K562 (cell line): ENCODE data around the gene MPND. TPM values are rescaled to one million over a fixed set of nuclear protein-coding genes. Genes with fewer than 3 reads are reported as not detected.

Source experiments
- ATAC-seq: fragments of 200-7000 bp; cut with Tn5 transposase; 3 replicates; pipeline ENCODE4 v1.9.1; 2020; ENCODE audit warnings: moderate library complexity
- BruUV-seq: library from RNA; stranded (reverse); fragments of 400-500 nt; replicated peaks from 2 replicates; lab custom pipeline; 2021; lab: Mats Ljungman, UMichigan
- CTCF ChIA-PET: fragments of 300-600 bp; formaldehyde crosslinking; extraction: SDS; loops from one replicate; lab custom pipeline; 2021; ENCODE audit warnings: low intra/inter-chr PET ratio; lab: Yijun Ruan, JAX
- POLR2A ChIA-PET: fragments of 300-600, 350-650 bp; sonication (Branson Sonifier 250); formaldehyde crosslinking; extraction: SDS; loops from one replicate; lab custom pipeline; 2021; ENCODE audit warnings: antibody characterized with exemption, inconsistent platforms; lab: Yijun Ruan, JAX
- DNase-seq, 4 experiments: peaks; one replicate each; pipeline versions ENCODE4 v3.0.0 to v3.0.0-alpha.2; 2011 to 2018; ENCODE audit warnings: low spot score in 3 of 4, mixed read lengths in 3 of 4; ENCODE audit errors: extremely low read depth in 1 of 4
- FAIRE-seq: peaks from 2 replicates; lab custom pipeline; 2011; peaks lifted over from hg19 to GRCh38; lab: Jason Lieb, UNC
- H2AFZ ChIP-seq: 2 replicates; pipeline ENCODE4 v1.6.0; 2011; ENCODE audit warnings: low read depth, low read length, control low read depth, inconsistent platforms
- H3K27ac ChIP-seq: fragments of 200-600 bp; 3 replicates; pipeline ENCODE4 v1.8.0; 2011; ENCODE audit warnings: low read depth, mild to moderate bottlenecking, control low read depth, inconsistent platforms, low read length, moderate library complexity, mixed read lengths; ENCODE audit errors: extremely low read depth
- H3K27me3 ChIP-seq, 2 experiments: fragments of 300-600 bp in 1 of 2; 2 replicates in 1 of 2; 3 replicates in 1 of 2; pipeline versions ENCODE4 v1.6.0 to v1.8.0; 2011; ENCODE audit warnings: inconsistent platforms in 2 of 2, low read length in 2 of 2, mild to moderate bottlenecking in 1 of 2, mixed read lengths in 1 of 2, moderate library complexity in 1 of 2; ENCODE audit not compliant: control insufficient read depth in 2 of 2, insufficient read depth in 2 of 2
- H3K36me3 ChIP-seq: fragments of 300-600 bp; 3 replicates; pipeline ENCODE4 v1.8.0; 2011; ENCODE audit warnings: mild to moderate bottlenecking, low read length, inconsistent platforms; ENCODE audit not compliant: control insufficient read depth, insufficient read depth
- H3K4me1 ChIP-seq, 2 experiments: fragments of 200-600 bp in 1 of 2; replicated peaks in 1 of 2; 2 replicates in 1 of 2; 3 replicates in 1 of 2; pipeline versions ENCODE4 v1.5.1 to v1.8.0; 2011; ENCODE audit warnings: inconsistent platforms in 2 of 2, low read length in 2 of 2, mild to moderate bottlenecking in 1 of 2, mixed read lengths in 1 of 2, moderate library complexity in 1 of 2; ENCODE audit not compliant: control insufficient read depth in 2 of 2, insufficient read depth in 2 of 2
- H3K4me2 ChIP-seq: 2 replicates; pipeline ENCODE4 v1.6.1; 2011; ENCODE audit warnings: low read length, control low read depth, inconsistent platforms, mixed read lengths; ENCODE audit not compliant: insufficient read depth
- H3K4me3 ChIP-seq: fragments of 200-600 bp; sonication (generic), shearing (Covaris generic); 2 replicates; pipeline ENCODE4 v1.5.1; 2016; ENCODE audit warnings: control low read depth, inconsistent platforms
- H3K79me2 ChIP-seq: fragments of 200-600 bp; 3 replicates; pipeline ENCODE4 v1.8.0; 2011; ENCODE audit warnings: low read length, inconsistent platforms; ENCODE audit not compliant: control insufficient read depth, insufficient read depth
- H3K9ac ChIP-seq, 2 experiments: 2 replicates each; pipeline versions ENCODE4 v1.6.0 to v1.6.1; 2011; ENCODE audit warnings: low read depth in 2 of 2, low read length in 2 of 2, control low read depth in 1 of 2, inconsistent platforms in 1 of 2, mild to moderate bottlenecking in 1 of 2, mixed read lengths in 1 of 2; ENCODE audit not compliant: insufficient read depth in 1 of 2
- H3K9me1 ChIP-seq: one replicate; pipeline ENCODE4 v1.6.0; 2011; ENCODE audit warnings: inconsistent platforms, mild to moderate bottlenecking, low read length, moderate library complexity; ENCODE audit not compliant: control insufficient read depth, insufficient read depth
- H3K9me3 ChIP-seq: replicated peaks from 2 replicates; pipeline ENCODE4 v1.5.1; 2011; ENCODE audit warnings: low read depth, low read length, inconsistent platforms; ENCODE audit not compliant: control insufficient read depth, insufficient read depth
- H4K20me1 ChIP-seq: replicated peaks from 2 replicates; pipeline ENCODE4 v1.6.1; 2011; ENCODE audit warnings: low read length, inconsistent platforms, mixed read lengths; ENCODE audit not compliant: control insufficient read depth, insufficient read depth
- C11orf30 ChIP-seq: fragments of 450-650 bp; IDR thresholded peaks from 2 replicates; pipeline ENCODE4 v1.6.1; 2016; ENCODE audit warnings: low read depth, mild to moderate bottlenecking
- CC2D1A ChIP-seq: fragments of 450-650 bp; IDR thresholded peaks from 2 replicates; pipeline ENCODE4 v1.6.1; 2017; ENCODE audit warnings: mild to moderate bottlenecking
- EGR1 ChIP-seq: fragments of 450-650 bp; conservative IDR thresholded peaks from 2 replicates; pipeline ENCODE4 v1.6.1; 2017; ENCODE audit warnings: mild to moderate bottlenecking
- HDAC3 ChIP-seq: fragments of 450-650 bp; IDR thresholded peaks from 2 replicates; pipeline ENCODE4 v1.6.1; 2018; ENCODE audit warnings: borderline replicate concordance, mild to moderate bottlenecking, moderate library complexity; ENCODE audit not compliant: partially characterized antibody
- HLTF ChIP-seq: fragments of 450-650 bp; IDR thresholded peaks from 2 replicates; pipeline ENCODE4 v1.6.1; 2016
- MIER1 ChIP-seq: fragments of 450-650 bp; IDR thresholded peaks from 2 replicates; pipeline ENCODE4 v1.6.1; 2016; ENCODE audit warnings: antibody characterized with exemption, mild to moderate bottlenecking, low read depth
- NR2F6 ChIP-seq: fragments of 450-650 bp; formaldehyde crosslinking; IDR thresholded peaks from 2 replicates; pipeline ENCODE4 v1.4.0; 2020; ENCODE audit warnings: mild to moderate bottlenecking
- PHF8 ChIP-seq: fragments of 200-600 bp; sonication (generic); IDR thresholded peaks from 2 replicates; pipeline ENCODE4 v1.6.1; 2012; ENCODE audit warnings: mixed run types, mild to moderate bottlenecking, inconsistent platforms, low read length, moderate library complexity, borderline replicate concordance
- POLR2B ChIP-seq: fragments of 450-650 bp; IDR thresholded peaks from 2 replicates; pipeline ENCODE4 v1.6.1; 2018; ENCODE audit warnings: low read depth; ENCODE audit not compliant: partially characterized antibody
- SP2 ChIP-seq: IDR thresholded peaks from 2 replicates; pipeline ENCODE4 v1.6.1; 2011; ENCODE audit warnings: mild to moderate bottlenecking, low read depth, low read length, moderate library complexity; ENCODE audit not compliant: poor library complexity, severe bottlenecking; ENCODE audit errors: extremely low read depth
- SUPT5H ChIP-seq: fragments of 450-650 bp; IDR thresholded peaks from 2 replicates; pipeline ENCODE4 v1.6.1; 2016
- XRCC4 ChIP-seq: IDR thresholded peaks from one replicate; pipeline ENCODE4 v1.6.1; 2011; ENCODE audit not compliant: insufficient read depth, insufficient read length; ENCODE audit errors: extremely low read depth
- ZNF184 ChIP-seq: sonication (generic); formaldehyde crosslinking; IDR thresholded peaks from 2 replicates; pipeline ENCODE4 v1.5.0; 2020; ENCODE audit warnings: missing genetic modification reagents
- ZNF77 ChIP-seq: fragments of 250-450 bp; sonication (Bioruptor Pico); IDR thresholded peaks from 2 replicates; pipeline ENCODE4 v1.5.0; 2020
- WGBS: fragments of 100-300 bp; shearing (Covaris generic); methylation state at CpG from one replicate; pipeline ENCODE4 v1.1.6; 2016; ENCODE audit warnings: low coverage, mixed read lengths; ENCODE audit not compliant: insufficient coverage; ENCODE audit errors: missing lambda C conversion rate; 5-methylcytosine and 5-hydroxymethylcytosine counted together
- in situ Hi-C: fragments of 300-500 bp; cut with MboI; formaldehyde crosslinking; loops from 4 replicates; pipeline ENCODE4 v1.15.0; 2018; ENCODE audit warnings: inconsistent platforms, mixed read lengths
- intact Hi-C: fragments of 100-400 bp; cut with micrococcal nuclease; formaldehyde crosslinking; loops from 2 replicates; pipeline ENCODE4 v1.14.2; 2022
- polyA plus RNA-seq, 8 experiments: library from polyadenylated mRNA; depleted of rRNA in 4 of 8; stranded (reverse) in 5 of 8; unstranded in 3 of 8; fragments of >200 nt; fragmentation: Nextera tagmentation in 2 of 8; fragmentation: Illumina TruSeq in 1 of 8; extraction: Ambion mirVana in 2 of 8; extraction: Trizol in 1 of 8; gene quantifications; 2 replicates each; pipeline versions ENCODE4 v1.2.1 to v1.2.3, GENCODE V29; 2011 to 2014; ENCODE audit warnings: inconsistent platforms in 1 of 8, missing spikeins in 1 of 8
- total RNA-seq, 7 experiments: library from RNA; depleted of rRNA in 6 of 7; stranded (reverse); fragments of >200 nt in 6 of 7; fragmentation: Illumina TruSeq in 2 of 7; extraction: Trizol in 2 of 7; gene quantifications; 2 replicates each; pipeline versions ENCODE4 v1.2.1 to v1.2.3, GENCODE V29; 2011 to 2021; ENCODE audit warnings: low replicate concordance in 1 of 7
- TF ChIP-seq, protein P1 (sequence below), 2 experiments: fragments of 450-650 bp in 1 of 2; IDR thresholded peaks; 2 replicates each; pipeline ENCODE4 v1.6.1; 2011 to 2017; ENCODE audit warnings: low read depth in 2 of 2, antibody characterized with exemption in 1 of 2, borderline replicate concordance in 1 of 2, low read length in 1 of 2, mild to moderate bottlenecking in 1 of 2, mixed read lengths in 1 of 2; ENCODE audit not compliant: control insufficient read depth in 1 of 2
- TF ChIP-seq, protein P2 (sequence below): fragments of 450-650 bp; IDR thresholded peaks from 2 replicates; pipeline ENCODE4 v1.6.1; 2016
- TF ChIP-seq, protein P3 (sequence below), 3 experiments: IDR thresholded peaks in 2 of 3; conservative IDR thresholded peaks in 1 of 3; 2 replicates each; pipeline ENCODE4 v1.5.1; 2011 to 2012; ENCODE audit warnings: low read length in 3 of 3, mild to moderate bottlenecking in 3 of 3, control low read depth in 2 of 3, improper control_type of control experiment in 1 of 3, inconsistent platforms in 1 of 3, low read depth in 1 of 3, mixed read lengths in 1 of 3, moderate library complexity in 1 of 3; ENCODE audit not compliant: insufficient read depth in 2 of 3

Gene MPND
- total and polyA plus RNA-seq, 9 of the 15 experiments (the other 6 are each of a cell fraction or from before 2014, with no cell fraction given): 0.25 to 14.0 (median 3.9) TPM

DNA sequence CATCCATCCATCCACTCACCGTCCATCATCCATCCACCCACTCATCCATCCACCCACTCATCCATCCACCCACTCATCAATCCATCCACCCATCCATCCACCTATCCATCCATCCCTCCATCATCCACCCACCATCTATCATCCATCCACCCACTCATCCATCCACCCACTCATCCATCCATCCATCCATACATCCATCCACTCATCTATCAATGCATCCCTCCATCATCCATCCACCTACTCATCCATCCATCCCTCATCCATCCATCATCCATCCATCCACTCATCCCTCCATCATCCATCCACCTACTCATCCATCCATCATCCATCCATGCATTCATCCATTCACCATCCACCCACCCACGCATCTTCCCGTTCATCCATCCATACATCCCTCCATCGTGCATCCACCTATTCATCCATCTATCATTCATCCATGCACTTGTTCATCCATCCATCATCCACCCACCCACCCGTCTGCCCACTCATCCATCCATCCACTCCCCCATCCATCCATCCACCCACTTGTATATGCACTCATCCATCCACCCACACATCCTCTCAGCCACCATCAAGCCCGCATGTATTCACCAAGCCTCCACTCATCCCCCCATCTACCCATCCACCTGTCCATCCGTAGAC lies 8.3 kb upstream of the MPND start:
- no TSS peak for BruUV-seq
- Histone ChIP-seq H3K9me3 (no peaks in the 10 kb centered on the region), H4K20me1 (no peaks in the 10 kb centered on the region), H3K4me2 (no peak overlapping the region), H3K36me3 (peaks cover under 1% of the 10 kb centered on the region), H3K27ac (no peak overlapping the region), H3K4me3 (no peak overlapping the region), H3K79me2 (no peaks in the 10 kb centered on the region), H3K27me3 (no peaks in the 10 kb centered on the region), H3K4me1 (peaks cover 5 to 15% of the 10 kb centered on the region in 2 experiments; a peak in 3 of 5 replicates), H3K9ac (no peak overlapping the region), H2AFZ (no peak overlapping the region), H3K9me1 (no peaks in the 10 kb centered on the region)
- ATAC-seq (no peak), FAIRE-seq (no peak), DNase-seq (no peak)
- in situ Hi-C loops (no loop called here), intact Hi-C loops (no loop called here)
- ChIA-PET CTCF (no interaction called here), POLR2A (interaction anchor here (0.6 kb wide), 1 partner anchor 46 kb away, joined by 3 read pairs; no protein-coding TSS in a partner anchor)
- 48% methylated on average over 7 of the region's 7 CpGs for WGBS
- TF ChIP-seq, protein P1, sequence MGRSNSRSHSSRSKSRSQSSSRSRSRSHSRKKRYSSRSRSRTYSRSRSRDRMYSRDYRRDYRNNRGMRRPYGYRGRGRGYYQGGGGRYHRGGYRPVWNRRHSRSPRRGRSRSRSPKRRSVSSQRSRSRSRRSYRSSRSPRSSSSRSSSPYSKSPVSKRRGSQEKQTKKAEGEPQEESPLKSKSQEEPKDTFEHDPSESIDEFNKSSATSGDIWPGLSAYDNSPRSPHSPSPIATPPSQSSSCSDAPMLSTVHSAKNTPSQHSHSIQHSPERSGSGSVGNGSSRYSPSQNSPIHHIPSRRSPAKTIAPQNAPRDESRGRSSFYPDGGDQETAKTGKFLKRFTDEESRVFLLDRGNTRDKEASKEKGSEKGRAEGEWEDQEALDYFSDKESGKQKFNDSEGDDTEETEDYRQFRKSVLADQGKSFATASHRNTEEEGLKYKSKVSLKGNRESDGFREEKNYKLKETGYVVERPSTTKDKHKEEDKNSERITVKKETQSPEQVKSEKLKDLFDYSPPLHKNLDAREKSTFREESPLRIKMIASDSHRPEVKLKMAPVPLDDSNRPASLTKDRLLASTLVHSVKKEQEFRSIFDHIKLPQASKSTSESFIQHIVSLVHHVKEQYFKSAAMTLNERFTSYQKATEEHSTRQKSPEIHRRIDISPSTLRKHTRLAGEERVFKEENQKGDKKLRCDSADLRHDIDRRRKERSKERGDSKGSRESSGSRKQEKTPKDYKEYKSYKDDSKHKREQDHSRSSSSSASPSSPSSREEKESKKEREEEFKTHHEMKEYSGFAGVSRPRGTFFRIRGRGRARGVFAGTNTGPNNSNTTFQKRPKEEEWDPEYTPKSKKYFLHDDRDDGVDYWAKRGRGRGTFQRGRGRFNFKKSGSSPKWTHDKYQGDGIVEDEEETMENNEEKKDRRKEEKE (IDR thresholded peaks at IDR 0.05; ENCODE audit: borderline replicate concordance in 1 of 2, control insufficient read depth in 1 of 2, low read depth in 2 of 2, low read length in 1 of 2): peak in 1 of 2 experiments; percentile 88; a peak in 2 of 4 replicates
- TF ChIP-seq MIER1 (peak; percentile 43; the same call in 1 of the 2 replicates), SUPT5H (peak; percentile 59), HLTF (0 out of 2 replicates have a peak, but pooled peaks have one; percentile 42), ZNF184 (CRISPR knock-in tag) (no peak), POLR2B (peak; percentile 67), PHF8 (no peak), XRCC4 (no peak), C11orf30 (no peak), ZNF77 (CRISPR knock-in tag) (no peak), HDAC3 (no peak), EGR1 (peak; percentile 95), SP2 (no peak), NR2F6 (no peak), CC2D1A (peak; percentile 27; the same call in 1 of the 2 replicates)
- TF ChIP-seq, protein P2, sequence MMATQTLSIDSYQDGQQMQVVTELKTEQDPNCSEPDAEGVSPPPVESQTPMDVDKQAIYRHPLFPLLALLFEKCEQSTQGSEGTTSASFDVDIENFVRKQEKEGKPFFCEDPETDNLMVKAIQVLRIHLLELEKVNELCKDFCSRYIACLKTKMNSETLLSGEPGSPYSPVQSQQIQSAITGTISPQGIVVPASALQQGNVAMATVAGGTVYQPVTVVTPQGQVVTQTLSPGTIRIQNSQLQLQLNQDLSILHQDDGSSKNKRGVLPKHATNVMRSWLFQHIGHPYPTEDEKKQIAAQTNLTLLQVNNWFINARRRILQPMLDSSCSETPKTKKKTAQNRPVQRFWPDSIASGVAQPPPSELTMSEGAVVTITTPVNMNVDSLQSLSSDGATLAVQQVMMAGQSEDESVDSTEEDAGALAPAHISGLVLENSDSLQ: peak; percentile 45; the same call in 1 of the 2 replicates
- TF ChIP-seq, protein P3, sequence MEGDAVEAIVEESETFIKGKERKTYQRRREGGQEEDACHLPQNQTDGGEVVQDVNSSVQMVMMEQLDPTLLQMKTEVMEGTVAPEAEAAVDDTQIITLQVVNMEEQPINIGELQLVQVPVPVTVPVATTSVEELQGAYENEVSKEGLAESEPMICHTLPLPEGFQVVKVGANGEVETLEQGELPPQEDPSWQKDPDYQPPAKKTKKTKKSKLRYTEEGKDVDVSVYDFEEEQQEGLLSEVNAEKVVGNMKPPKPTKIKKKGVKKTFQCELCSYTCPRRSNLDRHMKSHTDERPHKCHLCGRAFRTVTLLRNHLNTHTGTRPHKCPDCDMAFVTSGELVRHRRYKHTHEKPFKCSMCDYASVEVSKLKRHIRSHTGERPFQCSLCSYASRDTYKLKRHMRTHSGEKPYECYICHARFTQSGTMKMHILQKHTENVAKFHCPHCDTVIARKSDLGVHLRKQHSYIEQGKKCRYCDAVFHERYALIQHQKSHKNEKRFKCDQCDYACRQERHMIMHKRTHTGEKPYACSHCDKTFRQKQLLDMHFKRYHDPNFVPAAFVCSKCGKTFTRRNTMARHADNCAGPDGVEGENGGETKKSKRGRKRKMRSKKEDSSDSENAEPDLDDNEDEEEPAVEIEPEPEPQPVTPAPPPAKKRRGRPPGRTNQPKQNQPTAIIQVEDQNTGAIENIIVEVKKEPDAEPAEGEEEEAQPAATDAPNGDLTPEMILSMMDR (IDR thresholded peaks at IDR 0.05 in 2 of 3, conservative IDR thresholded peaks at IDR 0.05 in 1 of 3; ENCODE audit: insufficient read depth in 2 of 3, low read depth in 1 of 3, low read length in 3 of 3): no peak
